Stimulated activated CD4-positive, alpha-beta T cell treated with anti-CD3 and anti-CD28 coated beads, Interleukin-4, amount 100 ng/mL, for 4 hours (primary cell): ENCODE results near the gene OR8B4.
"Not testable (repeated sequence)": the region's sequence is repeated elsewhere in the genome, so short reads cannot be mapped to it uniquely, and the experiment has no call there.

Experiments used
- DNase-seq, 2 experiments: peaks; one replicate each; pipeline ENCODE4 v3.0.0-alpha.2; 2020

OR8B4 gene

DNA sequence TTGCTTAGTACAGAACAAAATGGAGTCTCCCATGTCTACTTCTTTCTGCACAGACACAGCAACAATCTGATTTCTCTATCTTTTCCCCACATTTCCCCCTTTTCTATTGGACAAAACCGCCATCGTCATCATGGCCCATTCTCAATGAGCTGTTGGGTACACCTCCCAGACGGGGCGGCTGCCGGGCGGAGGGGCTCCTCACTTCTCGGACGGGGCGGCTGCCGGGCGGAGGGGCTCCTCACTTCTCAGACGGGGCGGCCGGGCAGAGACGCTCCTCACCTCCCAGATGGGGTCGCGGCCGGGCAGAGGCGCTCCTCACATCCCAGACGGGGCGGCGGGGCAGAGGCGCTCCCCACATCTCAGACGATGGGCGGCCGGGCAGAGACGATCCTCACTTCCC lies 21.5 kb downstream of the OR8B4 start:
- not testable (repeated sequence) for DNase-seq

- DNase-seq, result peak in 1 of 2 experiments; percentile 28
These were observed 22.2 kb downstream of the OR8B4 start for GRCh38 chr11:124402326-124402922.

- no peak for DNase-seq
These were observed 25.7 kb downstream of the OR8B4 start, which contains the start of gene OR8B3 for GRCh38 chr11:124398924-124399323. TSS of gene OR8B3 (minus strand) at chr11:124399024. CDS start at chr11:124397351, 1,673 bp downstream.

- DNase-seq, result not testable (repeated sequence)
These were observed 27.8 kb downstream of the OR8B4 start for GRCh38 chr11:124396847-124397246.

GRCh38 chr11:124394408-124394807 lies 30.3 kb downstream of the OR8B4 start:
- no peak for DNase-seq

- no peak for DNase-seq
These were observed 40.3 kb downstream of the OR8B4 start, which contains the start of gene OR8B2 for GRCh38 chr11:124384399-124384798. TSS of gene OR8B2 (minus strand) at chr11:124384499. CDS start at chr11:124383343, 1,156 bp downstream.

GRCh38 chr11:124382857-124383256 lies 41.8 kb downstream of the OR8B4 start:
- not testable (repeated sequence) for DNase-seq

DNA sequence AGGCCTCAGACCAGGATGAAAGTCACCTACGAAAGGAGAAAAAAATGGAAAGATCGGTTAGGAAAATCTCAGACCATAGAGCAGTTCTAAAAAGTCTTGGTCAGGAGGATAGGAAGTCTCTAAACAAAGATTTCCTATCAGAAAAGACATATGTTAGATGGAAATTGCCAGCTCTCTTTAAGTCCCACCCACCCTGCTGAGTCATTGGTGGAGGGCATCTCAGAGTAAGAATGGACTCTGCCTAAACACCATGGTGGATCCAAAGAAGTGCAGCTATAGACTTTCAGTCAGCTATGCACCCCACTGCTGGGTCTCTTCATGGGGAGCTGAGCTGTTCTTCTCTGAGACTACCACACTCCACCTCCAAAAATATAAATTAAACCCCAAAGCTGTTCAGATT lies 44.1 kb downstream of the OR8B4 start:
- no peak for DNase-seq

DNA sequence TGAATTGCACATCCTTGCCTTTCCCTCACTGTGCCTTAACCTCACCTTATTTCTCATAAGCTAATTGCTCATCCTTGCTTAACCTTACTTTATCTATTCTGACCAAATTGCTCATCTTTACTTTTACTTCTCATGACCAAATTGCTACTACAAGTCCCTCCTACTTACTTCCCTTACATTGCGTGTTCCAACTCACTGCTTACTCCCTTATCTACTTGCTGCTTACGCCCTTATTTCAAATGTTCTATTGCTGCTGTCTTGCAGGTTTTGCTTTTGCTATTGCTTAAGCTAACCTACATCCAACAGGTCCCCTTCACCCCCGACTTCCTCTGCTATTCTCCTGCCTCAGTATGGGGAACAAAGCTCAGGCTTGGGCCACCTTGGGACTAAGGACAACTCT lies 48.4 kb downstream of the OR8B4 start:
- DNase-seq, result no peak
